ENCODE data around the gene FRAT1. TPM values are rescaled to one million over a fixed set of nuclear protein-coding genes. Genes with fewer than 3 reads are reported as not detected.
A peak's percentile ranks its signal among the peaks of the same experiment; 100 is the strongest.

The FRAT1 gene
- total RNA-seq, 1 experiment from 2014 or later = 2.4 TPM

DNA sequence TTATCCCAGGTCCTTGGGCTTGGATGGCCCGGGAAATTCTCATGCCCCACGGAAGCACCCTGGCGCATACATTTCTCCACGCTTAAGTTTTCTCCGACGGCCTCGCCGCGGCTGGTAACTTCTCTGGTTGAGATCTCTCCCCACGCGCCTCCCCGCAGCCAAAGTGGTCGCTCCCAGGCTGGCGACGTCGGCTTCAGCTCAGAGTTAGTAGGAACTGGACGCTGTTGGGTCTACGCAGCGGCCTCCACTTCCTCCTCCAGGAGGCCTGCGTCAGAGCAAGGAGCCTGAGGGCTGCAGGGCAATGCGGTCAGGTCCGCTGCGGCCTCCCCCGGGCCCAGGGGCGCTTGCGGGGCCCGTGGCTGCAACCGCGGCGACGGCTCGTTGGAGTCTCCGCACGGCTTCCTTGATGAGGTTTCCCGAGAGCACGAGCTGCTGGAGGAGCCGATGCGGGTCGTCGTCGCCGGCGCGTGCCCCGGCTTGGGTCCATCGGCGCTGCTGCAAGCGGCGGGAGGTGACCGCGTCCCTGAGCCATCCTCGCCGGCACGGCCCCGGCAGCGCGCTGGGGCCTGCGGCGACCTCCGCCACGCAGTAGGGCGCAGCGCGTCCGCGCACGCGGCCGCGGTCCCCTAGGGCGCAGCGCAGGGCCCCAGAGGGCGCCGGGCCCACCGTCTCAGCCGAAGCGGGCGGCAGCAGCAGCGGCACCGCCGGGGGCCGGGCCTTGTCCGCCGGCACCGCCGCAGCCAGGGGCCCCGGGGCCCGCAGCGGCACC, 14.7 kb downstream of the FRAT1 start:
- intact Hi-C loops (cut with micrococcal nuclease; ENCODE audit: unreplicated experiment) = loop anchor here (5.0 kb wide), 3 partner anchors 41 to 114 kb away; partner anchors contain the start of genes ARHGAP19, EXOSC1 and ZDHHC16
- DNase-seq = peak in 1 of 2 experiments; percentile 20

DNA sequence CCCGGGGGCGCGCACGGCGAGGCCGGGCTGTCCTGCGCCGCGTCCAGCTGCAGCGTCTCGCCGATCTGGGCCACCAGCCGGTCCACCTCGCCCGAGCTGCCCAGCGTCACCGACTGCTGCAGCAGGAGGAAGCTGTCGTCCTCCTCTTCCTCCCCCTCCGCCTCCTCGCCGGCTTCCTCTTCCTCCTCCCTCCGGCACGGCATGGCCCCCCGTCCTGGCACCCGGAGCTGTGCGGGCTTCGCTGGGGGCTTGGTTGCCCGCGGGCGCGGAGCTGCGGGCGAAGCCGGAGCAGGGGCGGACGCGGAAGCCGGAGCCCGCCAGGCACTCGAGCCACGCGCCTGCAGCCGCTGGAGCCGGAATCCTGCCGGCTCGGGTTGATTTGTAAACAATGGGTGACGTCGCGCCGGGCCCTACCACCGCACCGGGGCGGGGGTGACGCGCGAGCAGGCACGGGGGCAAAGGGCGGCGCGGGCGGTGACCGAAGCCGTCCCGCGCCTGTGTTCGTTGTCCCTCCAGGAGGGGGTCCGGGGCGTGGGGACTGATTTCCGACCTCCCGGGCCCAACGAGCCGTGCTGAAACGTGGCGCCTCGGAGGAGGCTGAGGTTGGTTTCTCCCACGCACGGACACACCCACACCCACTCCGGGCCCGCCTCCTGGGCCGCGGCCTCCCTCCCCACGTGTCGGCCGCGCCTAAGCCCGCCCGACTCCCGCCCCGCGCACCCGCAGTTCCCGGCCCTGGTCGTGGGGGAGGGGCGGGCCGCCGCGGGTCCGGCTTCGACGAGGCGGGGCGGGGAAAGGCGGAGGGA, 15.5 kb downstream of the FRAT1 start, which contains the start of gene FRAT2:
FRAT2 (minus strand) TSS at position 360 of the 806 bp plus-strand sequence; CDS start at position 203, 157 bp downstream.
- ChIA-PET CTCF (no interaction called here), POLR2A (ENCODE audit: unreplicated experiment) (no interaction called here)
- no peaks in the 10 kb centered on the region for H3K9me3 ChIP-seq (ENCODE audit: insufficient read depth, low read depth)
- TF ChIP-seq, protein P1, sequence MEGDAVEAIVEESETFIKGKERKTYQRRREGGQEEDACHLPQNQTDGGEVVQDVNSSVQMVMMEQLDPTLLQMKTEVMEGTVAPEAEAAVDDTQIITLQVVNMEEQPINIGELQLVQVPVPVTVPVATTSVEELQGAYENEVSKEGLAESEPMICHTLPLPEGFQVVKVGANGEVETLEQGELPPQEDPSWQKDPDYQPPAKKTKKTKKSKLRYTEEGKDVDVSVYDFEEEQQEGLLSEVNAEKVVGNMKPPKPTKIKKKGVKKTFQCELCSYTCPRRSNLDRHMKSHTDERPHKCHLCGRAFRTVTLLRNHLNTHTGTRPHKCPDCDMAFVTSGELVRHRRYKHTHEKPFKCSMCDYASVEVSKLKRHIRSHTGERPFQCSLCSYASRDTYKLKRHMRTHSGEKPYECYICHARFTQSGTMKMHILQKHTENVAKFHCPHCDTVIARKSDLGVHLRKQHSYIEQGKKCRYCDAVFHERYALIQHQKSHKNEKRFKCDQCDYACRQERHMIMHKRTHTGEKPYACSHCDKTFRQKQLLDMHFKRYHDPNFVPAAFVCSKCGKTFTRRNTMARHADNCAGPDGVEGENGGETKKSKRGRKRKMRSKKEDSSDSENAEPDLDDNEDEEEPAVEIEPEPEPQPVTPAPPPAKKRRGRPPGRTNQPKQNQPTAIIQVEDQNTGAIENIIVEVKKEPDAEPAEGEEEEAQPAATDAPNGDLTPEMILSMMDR (conservative IDR thresholded peaks at IDR 0.05) = no peak
- no peak for TF ChIP-seq EZH2 (IDR thresholded peaks at IDR 0.05; ENCODE audit: low read depth)
- H3K36me3 ChIP-seq (ENCODE audit: low read depth) = no peaks in the 10 kb centered on the region
- no peaks in the 10 kb centered on the region for H3K9me2 ChIP-seq (ENCODE audit: insufficient read depth)
- H4K20me1 ChIP-seq (ENCODE audit: insufficient read depth) = peaks cover 5% of the 10 kb centered on the region; the same call in 1 of the 2 replicates
- peaks cover 40% of the 10 kb centered on the region for H3K79me2 ChIP-seq (ENCODE audit: low read depth)
- peaks cover 20% of the 10 kb centered on the region; the same call in 1 of the 2 replicates for H3F3A ChIP-seq (ENCODE audit: insufficient read depth, low read depth)
- BruUV-seq (replicated peaks) = no TSS peak
- no peaks in the 10 kb centered on the region for H3K27me3 ChIP-seq (ENCODE audit: insufficient read depth, low read depth)
- peak; percentile 59 to 80 for DNase-seq
- H2AFZ ChIP-seq = peak within 1 kb of the TSS; percentile 79
- H3K27ac ChIP-seq = peak within 1 kb of the TSS; percentile 75
- intact Hi-C loops (cut with micrococcal nuclease; ENCODE audit: unreplicated experiment) = loop anchor here (5.0 kb wide), 3 partner anchors 42 to 113 kb away; partner anchors contain the start of genes ARHGAP19, EXOSC1 and ZDHHC16
- H3K4me2 ChIP-seq = peak within 1 kb of the TSS; percentile 97
- peak within 1 kb of the TSS; percentile 81 for H3K4me3 ChIP-seq
- peaks cover 41% of the 10 kb centered on the region for H3K4me1 ChIP-seq (replicated peaks; ENCODE audit: insufficient read depth)

More for the DNA sequence above, 14.7 kb downstream of the FRAT1 start:
- Histone ChIP-seq H3K36me3 (ENCODE audit: low read depth) (no peaks in the 10 kb centered on the region), H3K9me2 (ENCODE audit: insufficient read depth) (no peaks in the 10 kb centered on the region), H3K4me2 (peak overlapping the region; percentile 97), H3K27ac (peak overlapping the region; percentile 50), H3K4me3 (peak overlapping the region; percentile 81), H3K27me3 (ENCODE audit: insufficient read depth, low read depth) (no peaks in the 10 kb centered on the region), H3K9me3 (ENCODE audit: insufficient read depth, low read depth) (no peaks in the 10 kb centered on the region), H3K79me2 (ENCODE audit: low read depth) (peaks cover 40% of the 10 kb centered on the region), H3F3A (ENCODE audit: insufficient read depth, low read depth) (peaks cover 26% of the 10 kb centered on the region; the same call in 1 of the 2 replicates), H3K4me1 (replicated peaks; ENCODE audit: insufficient read depth) (peaks cover 49% of the 10 kb centered on the region), H2AFZ (peak overlapping the region; percentile 71), H4K20me1 (ENCODE audit: insufficient read depth) (peaks cover 5% of the 10 kb centered on the region; the same call in 1 of the 2 replicates)
- POLR2A ChIA-PET (ENCODE audit: unreplicated experiment) = interaction anchor here (0.6 to 0.9 kb wide), 3 partner anchors 42 to 723 kb away, joined by 3 to 5 read pairs (median 3); no protein-coding TSS in a partner anchor
- no TSS peak for BruUV-seq (replicated peaks)
- no peak for TF ChIP-seq EZH2 (IDR thresholded peaks at IDR 0.05; ENCODE audit: low read depth)
- TF ChIP-seq, protein P1 (conservative IDR thresholded peaks at IDR 0.05) = no peak
- CTCF ChIA-PET = interaction anchor here (1.6 to 1.8 kb wide), 2 partner anchors 41 to 55 kb away, joined by 7 to 15 read pairs; partner anchors contain the start of gene ARHGAP19

GRCh38 chr10:97335188-97335619, 16.1 kb downstream of the FRAT1 start:
- Histone ChIP-seq H3K79me2 (ENCODE audit: low read depth) (peaks cover 36% of the 10 kb centered on the region), H3K36me3 (ENCODE audit: low read depth) (no peaks in the 10 kb centered on the region), H3K27me3 (ENCODE audit: insufficient read depth, low read depth) (no peaks in the 10 kb centered on the region), H4K20me1 (ENCODE audit: insufficient read depth) (peaks cover 5% of the 10 kb centered on the region; the same call in 1 of the 2 replicates), H2AFZ (peak overlapping the region; percentile 79), H3K4me2 (peak overlapping the region; percentile 68), H3K27ac (no peak overlapping the region; the same call in 1 of the 2 replicates), H3K9me2 (ENCODE audit: insufficient read depth) (no peaks in the 10 kb centered on the region), H3F3A (ENCODE audit: insufficient read depth, low read depth) (peaks cover 20% of the 10 kb centered on the region; the same call in 1 of the 2 replicates), H3K4me3 (peak overlapping the region; percentile 81; the same call in 1 of the 2 replicates), H3K9me3 (ENCODE audit: insufficient read depth, low read depth) (no peaks in the 10 kb centered on the region), H3K4me1 (replicated peaks; ENCODE audit: insufficient read depth) (peaks cover 34% of the 10 kb centered on the region)
- DNase-seq = no peak
- TF ChIP-seq, protein P1 (conservative IDR thresholded peaks at IDR 0.05) = no peak
- no peak for TF ChIP-seq EZH2 (IDR thresholded peaks at IDR 0.05; ENCODE audit: low read depth)
- CTCF ChIA-PET = no interaction called here
- BruUV-seq (replicated peaks) = TSS peak; percentile 71
- intact Hi-C loops (cut with micrococcal nuclease; ENCODE audit: unreplicated experiment) = no loop called here
- POLR2A ChIA-PET (ENCODE audit: unreplicated experiment) = no interaction called here
